Breast epithelium (tissue), 3 donors: ENCODE data around the gene MLLT6.

Experiments used
- CTCF ChIP-seq, 3 donors: fragments of 450-650 bp; IDR thresholded peaks; one replicate each; pipeline ENCODE4 v1.5.1; 2016 to 2017; ENCODE audit warnings: antibody characterized with exemption in 3 of 3, mild to moderate bottlenecking in 3 of 3, moderate library complexity in 3 of 3
- POLR2A ChIP-seq: fragments of 450-650 bp; IDR thresholded peaks from one replicate; pipeline ENCODE4 v1.6.1; 2016; ENCODE audit warnings: antibody characterized with exemption, mild to moderate bottlenecking, moderate library complexity
- POLR2AphosphoS5 ChIP-seq, 3 donors: sonication (generic); formaldehyde crosslinking; IDR thresholded peaks; one replicate each; pipeline ENCODE4 v1.6.1; 2017; ENCODE audit warnings: antibody characterized with exemption in 3 of 3

DNA sequence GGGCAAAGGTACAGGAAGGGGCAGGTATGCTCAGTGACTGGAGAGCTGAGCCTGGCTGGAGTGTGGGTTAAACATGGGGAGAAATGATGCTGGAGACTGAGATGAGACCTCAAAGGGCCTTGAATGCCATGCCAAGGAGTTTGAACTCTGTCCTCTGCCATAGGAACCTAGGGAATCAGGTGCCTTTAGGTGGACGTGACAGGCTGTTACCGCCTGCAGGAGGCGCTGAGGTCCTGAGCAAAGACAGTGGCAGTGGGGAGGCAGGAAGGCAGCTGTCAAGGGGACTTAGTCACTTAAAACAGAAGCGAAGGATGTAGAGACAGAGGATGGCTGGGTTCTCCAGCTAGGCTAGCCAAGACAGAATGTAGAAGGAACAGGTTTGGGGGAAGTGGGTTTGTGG lies 56.5 kb downstream of the MLLT6 start:
- no peak for TF ChIP-seq CTCF (IDR thresholded peaks at IDR 0.05)
- TF ChIP-seq POLR2A: no peak
- TF ChIP-seq POLR2AphosphoS5 (IDR thresholded peaks at IDR 0.05): no peak
